ENCODE results near the gene ANAPC5. TPM values are rescaled to one million over a fixed set of nuclear protein-coding genes. Genes with fewer than 3 reads are reported as not detected.

ANAPC5 gene
- total RNA-seq, 1 experiment from 2014 or later = 199 TPM

GRCh38 chr12:121274036-121274763, 78.0 kb downstream of the ANAPC5 start:
- Histone ChIP-seq H2AFZ (ENCODE audit: low read length) (no peak overlapping the region), H3K4me1 (ENCODE audit: insufficient read depth, low read length) (peaks cover 4% of the 10 kb centered on the region), H3F3A (ENCODE audit: low read length, unreplicated experiment) (no peaks in the 10 kb centered on the region), H3K79me2 (ENCODE audit: low read length) (peaks cover 14% of the 10 kb centered on the region; the same call in 1 of the 2 replicates), H4K20me1 (ENCODE audit: low read length) (no peaks in the 10 kb centered on the region), H3K9me3 (ENCODE audit: low read length) (no peaks in the 10 kb centered on the region), H3K27me3 (ENCODE audit: low read length) (no peaks in the 10 kb centered on the region), H3K9me2 (replicated peaks; ENCODE audit: low read length) (no peaks in the 10 kb centered on the region), H3K9ac (ENCODE audit: low read length) (no peak overlapping the region), H3K4me3 (ENCODE audit: low read length) (no peak overlapping the region), H3K4me2 (ENCODE audit: low read length) (no peak overlapping the region), H3K36me3 (ENCODE audit: low read depth, low read length) (peaks cover 18% of the 10 kb centered on the region; the same call in 1 of the 2 replicates), H3K27ac (ENCODE audit: low read length) (no peak overlapping the region)
- ATAC-seq = no peak
- CTCF ChIA-PET = no interaction called here
- POLR2A ChIA-PET (ENCODE audit: unreplicated experiment) = no interaction called here
- intact Hi-C loops (cut with micrococcal nuclease) = no loop called here
- no TSS peak for BruUV-seq (replicated peaks)
- TF ChIP-seq CTCF (conservative IDR thresholded peaks at IDR 0.05; ENCODE audit: low read depth, low read length) = no peak
- no peak for TF ChIP-seq EZH2phosphoT487 (IDR thresholded peaks at IDR 0.05; ENCODE audit: borderline replicate concordance, low read length)
- no peak for TF ChIP-seq EZH2 (IDR thresholded peaks at IDR 0.05; ENCODE audit: low read length, unreplicated experiment)
- DNase-seq = no peak

GRCh38 chr12:121273364-121273896, 78.8 kb downstream of the ANAPC5 start:
- TF ChIP-seq EZH2 (IDR thresholded peaks at IDR 0.05; ENCODE audit: low read length, unreplicated experiment) (no peak), CTCF (conservative IDR thresholded peaks at IDR 0.05; ENCODE audit: low read depth, low read length) (no peak), EZH2phosphoT487 (IDR thresholded peaks at IDR 0.05; ENCODE audit: borderline replicate concordance, low read length) (no peak)
- no peaks in the 10 kb centered on the region for H3F3A ChIP-seq (ENCODE audit: low read length, unreplicated experiment)
- peaks cover 11% of the 10 kb centered on the region; the same call in 1 of the 2 replicates for H3K79me2 ChIP-seq (ENCODE audit: low read length)
- DNase-seq (no peak), ATAC-seq (no peak)
- no peaks in the 10 kb centered on the region for H3K9me3 ChIP-seq (ENCODE audit: low read length)
- peaks cover 21% of the 10 kb centered on the region; the same call in 1 of the 2 replicates for H3K36me3 ChIP-seq (ENCODE audit: low read depth, low read length)
- ChIA-PET POLR2A (ENCODE audit: unreplicated experiment) (no interaction called here), CTCF (no interaction called here)
- no peaks in the 10 kb centered on the region for H3K9me2 ChIP-seq (replicated peaks; ENCODE audit: low read length)
- no peaks in the 10 kb centered on the region for H3K27me3 ChIP-seq (ENCODE audit: low read length)
- H3K4me1 ChIP-seq (ENCODE audit: insufficient read depth, low read length) = peaks cover 4% of the 10 kb centered on the region
- H3K9ac ChIP-seq (ENCODE audit: low read length) = no peak overlapping the region
- H4K20me1 ChIP-seq (ENCODE audit: low read length) = no peaks in the 10 kb centered on the region
- no peak overlapping the region for H3K4me3 ChIP-seq (ENCODE audit: low read length)
- intact Hi-C loops (cut with micrococcal nuclease) = no loop called here
- no peak overlapping the region for H2AFZ ChIP-seq (ENCODE audit: low read length)
- BruUV-seq (replicated peaks) = no TSS peak
- no peak overlapping the region for H3K4me2 ChIP-seq (ENCODE audit: low read length)
- H3K27ac ChIP-seq (ENCODE audit: low read length) = no peak overlapping the region

GRCh38 chr12:121267822-121268221, 84.4 kb downstream of the ANAPC5 start:
- DNase-seq = no peak
- CTCF ChIA-PET = no interaction called here

More at GRCh38 chr12:121267822-121268221, 84.4 kb downstream of the ANAPC5 start:
- no peak overlapping the region for H3K9ac ChIP-seq (ENCODE audit: low read length)
- H4K20me1 ChIP-seq (ENCODE audit: low read length) = no peaks in the 10 kb centered on the region
- no peaks in the 10 kb centered on the region for H3K9me3 ChIP-seq (ENCODE audit: low read length)
- no peaks in the 10 kb centered on the region for H3K27me3 ChIP-seq (ENCODE audit: low read length)
- H3K36me3 ChIP-seq (ENCODE audit: low read depth, low read length) = peaks cover 28% of the 10 kb centered on the region; the same call in 1 of the 2 replicates
- H3K4me3 ChIP-seq (ENCODE audit: low read length) = no peak overlapping the region
- BruUV-seq (replicated peaks) = no TSS peak
- no peaks in the 10 kb centered on the region for H3K79me2 ChIP-seq (ENCODE audit: low read length)
- H2AFZ ChIP-seq (ENCODE audit: low read length) = no peak overlapping the region
- H3K4me1 ChIP-seq (ENCODE audit: insufficient read depth, low read length) = no peaks in the 10 kb centered on the region
- no peaks in the 10 kb centered on the region for H3K9me2 ChIP-seq (replicated peaks; ENCODE audit: low read length)
- H3K27ac ChIP-seq (ENCODE audit: low read length) = no peak overlapping the region
- H3K4me2 ChIP-seq (ENCODE audit: low read length) = no peak overlapping the region
- no peak for ATAC-seq
- POLR2A ChIA-PET (ENCODE audit: unreplicated experiment) = no interaction called here
- TF ChIP-seq EZH2phosphoT487 (IDR thresholded peaks at IDR 0.05; ENCODE audit: borderline replicate concordance, low read length) (no peak), EZH2 (IDR thresholded peaks at IDR 0.05; ENCODE audit: low read length, unreplicated experiment) (no peak), CTCF (conservative IDR thresholded peaks at IDR 0.05; ENCODE audit: low read depth, low read length) (no peak)
- intact Hi-C loops (cut with micrococcal nuclease) = no loop called here
- H3F3A ChIP-seq (ENCODE audit: low read length, unreplicated experiment) = no peaks in the 10 kb centered on the region
